HTERT RPE-1 (cell line): ENCODE results near the gene BORCS5.

ENCODE experiments used
- in situ Hi-C: fragments of 300-500 bp; cut with MboI; formaldehyde crosslinking; loops from 4 replicates; pipeline ENCODE4 v1.14.3; 2020; ENCODE audit warnings: low sequenced_read_pairs

BORCS5 gene

GRCh38 chr12:12507121-12507520, 150.2 kb downstream of the BORCS5 start:
- in situ Hi-C loops, result no loop called here

- in situ Hi-C loops, result no loop called here
Measured at GRCh38 chr12:12508612-12509011, 151.7 kb downstream of the BORCS5 start.

GRCh38 chr12:12510141-12510540, 153.3 kb downstream of the BORCS5 start:
- in situ Hi-C loops, result no loop called here

- in situ Hi-C loops, result no loop called here
Measured at GRCh38 chr12:12510551-12510950, 153.7 kb downstream of the BORCS5 start.

GRCh38 chr12:12511021-12511783, 154.3 kb downstream of the BORCS5 start:
- in situ Hi-C loops, result no loop called here

- in situ Hi-C loops, result no loop called here
Measured at GRCh38 chr12:12511895-12512711, 155.2 kb downstream of the BORCS5 start.

- in situ Hi-C loops, result no loop called here
Measured at GRCh38 chr12:12513416-12514006, 156.6 kb downstream of the BORCS5 start.

- in situ Hi-C loops, result no loop called here
Measured at GRCh38 chr12:12518464-12518845, 161.6 kb downstream of the BORCS5 start.

- in situ Hi-C loops, result no loop called here
Measured at GRCh38 chr12:12518919-12519318, 162.0 kb downstream of the BORCS5 start.
